Uterus (tissue), 2 donors: ENCODE measurements around the gene CNTNAP1.

ENCODE experiments used
- POLR2A ChIP-seq, 2 donors: fragments of 450-650 bp; IDR thresholded peaks; one replicate each; pipeline ENCODE4 v1.6.1; 2016; ENCODE audit warnings: antibody characterized with exemption in 2 of 2, mild to moderate bottlenecking in 1 of 2, moderate library complexity in 1 of 2
- TF ChIP-seq, protein P1 (sequence below), 4 experiments: fragments of 200-600 bp in 2 of 4; fragments of 450-650 bp in 2 of 4; sonication (generic) in 2 of 4; IDR thresholded peaks; one replicate each; pipeline ENCODE4 v1.5.1; 2016 to 2019; ENCODE audit warnings: antibody characterized with exemption in 4 of 4, mild to moderate bottlenecking in 2 of 4, moderate library complexity in 1 of 4

DNA sequence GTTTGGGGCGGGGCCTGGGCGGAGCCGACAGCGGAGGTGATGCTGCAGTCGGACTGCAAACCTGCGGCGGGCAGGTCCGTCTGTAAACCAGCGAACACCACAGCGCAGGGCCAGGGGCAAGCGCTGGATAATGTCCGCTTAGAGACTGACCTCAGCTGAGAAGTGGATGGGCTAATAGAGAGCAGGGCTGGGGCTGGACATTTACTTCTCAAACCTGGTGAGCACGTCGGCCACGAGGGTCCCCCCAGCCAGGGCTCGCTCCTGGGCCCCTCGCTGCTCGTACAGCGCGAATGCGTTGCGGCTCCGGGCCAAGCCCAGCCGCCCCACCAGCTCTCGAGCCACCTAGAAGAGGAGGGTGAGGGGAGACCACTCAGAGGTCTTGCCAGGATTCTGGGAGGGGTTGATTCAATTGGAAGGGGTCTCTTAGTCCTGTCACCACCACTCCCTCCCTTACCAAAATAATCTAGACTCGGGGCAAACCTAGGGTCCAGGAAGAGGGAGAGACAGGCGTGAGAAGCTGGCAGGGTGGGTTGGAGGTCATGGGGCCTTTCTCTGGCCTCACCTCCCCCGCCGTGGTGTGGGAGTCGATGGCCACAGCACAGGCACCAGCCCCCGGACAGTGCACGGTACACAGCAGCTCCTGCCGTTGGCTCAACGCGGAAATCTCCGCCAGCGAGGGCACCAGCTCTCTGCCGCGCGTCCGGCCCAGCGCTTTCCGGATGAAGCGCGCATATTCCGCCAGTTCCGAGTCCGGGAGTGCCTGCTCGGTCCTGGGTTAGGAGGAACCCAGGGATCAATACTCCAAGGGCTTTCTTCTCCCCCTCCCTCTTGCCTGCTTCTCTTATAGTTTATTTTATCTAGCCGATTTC, 11.3 kb upstream of the CNTNAP1 start:
- TF ChIP-seq, protein P1, sequence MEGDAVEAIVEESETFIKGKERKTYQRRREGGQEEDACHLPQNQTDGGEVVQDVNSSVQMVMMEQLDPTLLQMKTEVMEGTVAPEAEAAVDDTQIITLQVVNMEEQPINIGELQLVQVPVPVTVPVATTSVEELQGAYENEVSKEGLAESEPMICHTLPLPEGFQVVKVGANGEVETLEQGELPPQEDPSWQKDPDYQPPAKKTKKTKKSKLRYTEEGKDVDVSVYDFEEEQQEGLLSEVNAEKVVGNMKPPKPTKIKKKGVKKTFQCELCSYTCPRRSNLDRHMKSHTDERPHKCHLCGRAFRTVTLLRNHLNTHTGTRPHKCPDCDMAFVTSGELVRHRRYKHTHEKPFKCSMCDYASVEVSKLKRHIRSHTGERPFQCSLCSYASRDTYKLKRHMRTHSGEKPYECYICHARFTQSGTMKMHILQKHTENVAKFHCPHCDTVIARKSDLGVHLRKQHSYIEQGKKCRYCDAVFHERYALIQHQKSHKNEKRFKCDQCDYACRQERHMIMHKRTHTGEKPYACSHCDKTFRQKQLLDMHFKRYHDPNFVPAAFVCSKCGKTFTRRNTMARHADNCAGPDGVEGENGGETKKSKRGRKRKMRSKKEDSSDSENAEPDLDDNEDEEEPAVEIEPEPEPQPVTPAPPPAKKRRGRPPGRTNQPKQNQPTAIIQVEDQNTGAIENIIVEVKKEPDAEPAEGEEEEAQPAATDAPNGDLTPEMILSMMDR (IDR thresholded peaks at IDR 0.05) = no peak
- no peak for TF ChIP-seq POLR2A (IDR thresholded peaks at IDR 0.05)
